ENCODE data around the gene WDR47.

The WDR47 gene

DNA sequence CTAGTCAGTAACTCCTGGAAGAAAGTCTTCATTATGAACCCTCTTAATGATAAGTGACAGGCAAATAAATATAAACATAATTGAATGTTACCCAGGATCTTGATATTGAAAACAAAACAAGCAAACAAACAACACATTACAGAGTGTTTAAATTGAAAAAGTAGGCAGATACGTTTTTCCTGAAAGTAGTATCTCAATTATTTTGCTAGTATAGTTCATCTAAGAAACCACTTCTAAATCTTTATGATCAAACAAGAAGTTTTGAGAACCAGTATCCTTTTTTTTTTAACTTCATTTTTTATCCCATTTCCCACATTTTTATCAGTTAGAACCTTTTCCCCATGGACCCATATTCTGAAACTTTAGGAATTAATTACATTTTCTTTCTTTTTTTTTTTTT lies 3.7 kb upstream of the WDR47 start:
- Histone ChIP-seq H2BK12ac (ENCODE audit: low read length) (no peak overlapping the region), H3K36me3 (replicated peaks in 1 of 2; ENCODE audit: control insufficient read depth in 2 of 2, insufficient read depth in 2 of 2, low read length in 2 of 2) (no peaks in the 10 kb centered on the region), H3K27me3 (ENCODE audit: control insufficient read depth in 3 of 3, insufficient read depth in 3 of 3, low read depth in 1 of 3, low read length in 3 of 3) (no peaks in the 10 kb centered on the region)

DNA sequence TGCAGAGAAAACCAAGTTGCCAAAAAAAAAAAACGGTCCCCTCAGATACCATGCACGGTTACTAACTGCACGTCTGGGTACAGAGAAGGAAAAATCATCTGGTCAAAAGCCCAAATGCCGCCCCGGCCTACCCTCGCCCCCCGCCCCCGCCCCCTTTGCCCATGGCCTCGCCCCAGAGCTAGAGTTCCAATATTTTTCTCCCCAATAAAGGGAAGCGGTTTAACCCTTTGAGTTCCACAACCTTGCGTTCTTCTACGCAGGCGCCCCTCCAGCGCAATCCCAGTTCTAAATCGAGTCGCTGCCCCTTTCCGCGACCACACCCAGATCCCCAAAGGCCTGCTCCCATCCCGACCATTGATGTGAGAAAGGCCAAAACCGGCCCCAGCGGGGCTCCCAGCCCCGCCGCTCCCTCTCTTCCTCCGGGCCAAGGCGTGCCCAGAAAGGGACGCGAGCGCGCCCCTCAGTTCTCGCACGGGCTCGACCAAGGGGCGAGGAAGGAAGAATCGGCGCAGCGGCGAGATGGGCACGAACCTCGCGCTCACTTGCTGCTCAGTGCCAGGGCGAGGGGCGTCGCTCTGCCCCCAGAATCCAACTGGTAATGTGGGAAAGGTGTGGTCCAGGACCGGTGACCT lies 797 bp downstream of the WDR47 start:
- no peak overlapping the region for H3K4ac ChIP-seq (ENCODE audit: low read length)
- H3K9ac ChIP-seq (ENCODE audit: low read depth, low read length, poor library complexity) = peak overlapping the region; percentile 99
- no peak overlapping the region for H2BK12ac ChIP-seq (ENCODE audit: low read length)
- peak overlapping the region; percentile 58 for H2BK15ac ChIP-seq (ENCODE audit: low read length)
- peak overlapping the region; percentile 46 for H2AK5ac ChIP-seq (ENCODE audit: low read depth, low read length)
- H3K14ac ChIP-seq (ENCODE audit: low read length) = peak overlapping the region; percentile 75
- H3K79me1 ChIP-seq (ENCODE audit: low read depth, low read length) = peaks cover 2% of the 10 kb centered on the region
- peak overlapping the region; percentile 98 for H3K4me3 ChIP-seq (ENCODE audit: low read length in 2 of 2)
- peak overlapping the region; percentile 39 for H2BK5ac ChIP-seq (ENCODE audit: low read length)
- peaks cover 2 to 8% of the 10 kb centered on the region in 2 donors for H3K4me1 ChIP-seq (ENCODE audit: control insufficient read depth in 2 of 2, insufficient read depth in 1 of 2, low read depth in 1 of 2, low read length in 2 of 2)
- peak overlapping the region; percentile 97 for H3K23ac ChIP-seq (ENCODE audit: low read depth, low read length, poor library complexity)
- peak overlapping the region; percentile 99 for H2AFZ ChIP-seq (ENCODE audit: low read length)
- no peaks in the 10 kb centered on the region for H3K27me3 ChIP-seq (ENCODE audit: control insufficient read depth in 3 of 3, insufficient read depth in 3 of 3, low read depth in 1 of 3, low read length in 3 of 3)
- peak; percentile 39 for DNase-seq (ENCODE audit: low spot score)
- no peaks in the 10 kb centered on the region for H3K9me3 ChIP-seq (replicated peaks in 1 of 2; ENCODE audit: control insufficient read depth in 2 of 2, insufficient read depth in 1 of 2, low read depth in 1 of 2, low read length in 2 of 2)
- no peak overlapping the region for H2BK120ac ChIP-seq (ENCODE audit: low read depth, low read length)
- H3K36me3 ChIP-seq (replicated peaks in 1 of 2; ENCODE audit: control insufficient read depth in 2 of 2, insufficient read depth in 2 of 2, low read length in 2 of 2) = no peaks in the 10 kb centered on the region
- H4K91ac ChIP-seq (ENCODE audit: low read depth, low read length, poor library complexity) = no peak overlapping the region
- H3K18ac ChIP-seq (ENCODE audit: low read length) = peak overlapping the region; percentile 89
- H3K4me2 ChIP-seq (ENCODE audit: insufficient read depth, low read length, poor library complexity, severe bottlenecking) = peak overlapping the region; percentile 88
- H3K27ac ChIP-seq (replicated peaks; ENCODE audit: low read length) = peak overlapping the region; percentile 66
- H4K8ac ChIP-seq (ENCODE audit: low read depth, low read length) = no peak overlapping the region
- no CpG with 5 or more reads among the region's 44 CpGs for WGBS, 2 donors (ENCODE audit: extremely low coverage in 2 of 2, insufficient read length in 2 of 2, insufficient replicate concordance in 1 of 2)

More for the DNA sequence above, 3.7 kb upstream of the WDR47 start:
- H2BK15ac ChIP-seq (ENCODE audit: low read length) = no peak overlapping the region
- H3K4me3 ChIP-seq (ENCODE audit: low read length in 2 of 2) = no peak overlapping the region
- H3K4ac ChIP-seq (ENCODE audit: low read length) = no peak overlapping the region
- no peak overlapping the region for H3K27ac ChIP-seq (replicated peaks; ENCODE audit: low read length)
- no peaks in the 10 kb centered on the region for H3K79me1 ChIP-seq (ENCODE audit: low read depth, low read length)
- peaks cover 2 to 8% of the 10 kb centered on the region in 2 donors for H3K4me1 ChIP-seq (ENCODE audit: control insufficient read depth in 2 of 2, insufficient read depth in 1 of 2, low read depth in 1 of 2, low read length in 2 of 2)
- H2BK120ac ChIP-seq (ENCODE audit: low read depth, low read length) = no peak overlapping the region
- no peak overlapping the region for H3K14ac ChIP-seq (ENCODE audit: low read length)
- H3K4me2 ChIP-seq (ENCODE audit: insufficient read depth, low read length, poor library complexity, severe bottlenecking) = no peak overlapping the region
- no CpG with 5 or more reads among the region's 1 CpG for WGBS, 2 donors (ENCODE audit: extremely low coverage in 2 of 2, insufficient read length in 2 of 2, insufficient replicate concordance in 1 of 2)
- H2AK5ac ChIP-seq (ENCODE audit: low read depth, low read length) = no peak overlapping the region
- no peak overlapping the region for H3K23ac ChIP-seq (ENCODE audit: low read depth, low read length, poor library complexity)
- H2BK5ac ChIP-seq (ENCODE audit: low read length) = no peak overlapping the region
- no peak overlapping the region for H4K8ac ChIP-seq (ENCODE audit: low read depth, low read length)
- no peak overlapping the region for H3K9ac ChIP-seq (ENCODE audit: low read depth, low read length, poor library complexity)
- H4K91ac ChIP-seq (ENCODE audit: low read depth, low read length, poor library complexity) = no peak overlapping the region
- no peak for DNase-seq (ENCODE audit: low spot score)
- H2AFZ ChIP-seq (ENCODE audit: low read length) = no peak overlapping the region
- no peak overlapping the region for H3K18ac ChIP-seq (ENCODE audit: low read length)
- H3K9me3 ChIP-seq (replicated peaks in 1 of 2; ENCODE audit: control insufficient read depth in 2 of 2, insufficient read depth in 1 of 2, low read depth in 1 of 2, low read length in 2 of 2) = no peaks in the 10 kb centered on the region

DNA sequence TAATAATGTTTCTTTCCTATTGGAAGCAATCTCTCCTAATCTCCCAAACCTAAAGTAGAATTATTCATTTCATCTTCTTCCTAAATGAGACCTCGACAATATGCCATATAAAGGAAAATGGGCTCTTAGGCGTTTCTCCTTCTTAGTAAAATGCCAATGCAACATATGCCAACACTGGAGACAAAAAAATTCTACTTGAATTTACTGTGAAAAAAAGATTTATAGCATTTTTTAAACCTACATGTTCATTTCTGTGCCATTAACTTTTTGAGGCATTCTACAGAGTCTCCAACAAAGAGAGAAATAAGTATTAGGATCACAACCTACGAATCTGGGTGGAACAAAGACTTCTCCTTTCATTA lies 1.3 kb downstream of the WDR47 start:
- DNase-seq (ENCODE audit: low spot score) = no peak
- H3K36me3 ChIP-seq (replicated peaks in 1 of 2; ENCODE audit: control insufficient read depth in 2 of 2, insufficient read depth in 2 of 2, low read length in 2 of 2) = no peaks in the 10 kb centered on the region
- H2BK120ac ChIP-seq (ENCODE audit: low read depth, low read length) = no peak overlapping the region
- H3K27ac ChIP-seq (replicated peaks; ENCODE audit: low read length) = no peak overlapping the region
- no peaks in the 10 kb centered on the region for H3K27me3 ChIP-seq (ENCODE audit: control insufficient read depth in 3 of 3, insufficient read depth in 3 of 3, low read depth in 1 of 3, low read length in 3 of 3)
- H2AFZ ChIP-seq (ENCODE audit: low read length) = peak overlapping the region; percentile 99
- no peak overlapping the region for H2BK5ac ChIP-seq (ENCODE audit: low read length)
- no peak overlapping the region for H3K14ac ChIP-seq (ENCODE audit: low read length)
- peak overlapping the region; percentile 98 for H3K4me3 ChIP-seq (ENCODE audit: low read length in 2 of 2)
- no CpG with 5 or more reads among the region's 3 CpGs for WGBS, 2 donors (ENCODE audit: extremely low coverage in 2 of 2, insufficient read length in 2 of 2, insufficient replicate concordance in 1 of 2)
- H3K23ac ChIP-seq (ENCODE audit: low read depth, low read length, poor library complexity) = no peak overlapping the region
- no peak overlapping the region for H4K91ac ChIP-seq (ENCODE audit: low read depth, low read length, poor library complexity)
- no peak overlapping the region for H2AK5ac ChIP-seq (ENCODE audit: low read depth, low read length)
- H3K18ac ChIP-seq (ENCODE audit: low read length) = no peak overlapping the region
- no peak overlapping the region for H2BK15ac ChIP-seq (ENCODE audit: low read length)
- H4K8ac ChIP-seq (ENCODE audit: low read depth, low read length) = no peak overlapping the region
- H2BK12ac ChIP-seq (ENCODE audit: low read length) = no peak overlapping the region
- peak overlapping the region; percentile 88 for H3K4me2 ChIP-seq (ENCODE audit: insufficient read depth, low read length, poor library complexity, severe bottlenecking)
- H3K4ac ChIP-seq (ENCODE audit: low read length) = no peak overlapping the region
- peaks cover 2% of the 10 kb centered on the region for H3K79me1 ChIP-seq (ENCODE audit: low read depth, low read length)
- peaks cover 2 to 8% of the 10 kb centered on the region in 2 donors for H3K4me1 ChIP-seq (ENCODE audit: control insufficient read depth in 2 of 2, insufficient read depth in 1 of 2, low read depth in 1 of 2, low read length in 2 of 2)
- no peaks in the 10 kb centered on the region for H3K9me3 ChIP-seq (replicated peaks in 1 of 2; ENCODE audit: control insufficient read depth in 2 of 2, insufficient read depth in 1 of 2, low read depth in 1 of 2, low read length in 2 of 2)
- H3K9ac ChIP-seq (ENCODE audit: low read depth, low read length, poor library complexity) = no peak overlapping the region

DNA sequence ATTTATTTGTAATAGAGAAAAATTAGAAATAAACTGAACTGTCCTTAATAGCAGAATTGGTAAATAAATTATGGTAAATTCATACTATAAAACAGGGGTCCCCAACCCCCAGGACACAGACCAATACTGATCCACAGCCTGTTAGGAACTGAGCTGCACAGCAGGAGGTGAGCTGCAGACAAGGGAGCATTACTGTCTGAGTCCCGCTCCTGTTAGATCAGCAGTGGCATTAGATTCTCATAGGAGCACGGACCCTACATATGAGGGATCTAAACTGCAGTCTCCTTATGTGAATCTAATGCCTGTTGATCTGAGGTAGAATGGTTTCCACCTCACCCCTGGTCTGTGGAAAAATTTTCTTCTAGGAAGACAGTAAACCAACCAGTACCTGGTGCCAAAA lies 7.5 kb downstream of the WDR47 start:
- Histone ChIP-seq H3K79me1 (ENCODE audit: low read depth, low read length) (peaks cover under 1% of the 10 kb centered on the region), H3K36me3 (replicated peaks in 1 of 2; ENCODE audit: control insufficient read depth in 2 of 2, insufficient read depth in 2 of 2, low read length in 2 of 2) (no peaks in the 10 kb centered on the region), H3K27ac (replicated peaks; ENCODE audit: low read length) (no peak overlapping the region), H3K4me3 (ENCODE audit: low read length in 2 of 2) (no peak overlapping the region), H3K27me3 (ENCODE audit: control insufficient read depth in 3 of 3, insufficient read depth in 3 of 3, low read depth in 1 of 3, low read length in 3 of 3) (no peaks in the 10 kb centered on the region), H3K4me1 (ENCODE audit: control insufficient read depth in 2 of 2, insufficient read depth in 1 of 2, low read depth in 1 of 2, low read length in 2 of 2) (no peaks in the 10 kb centered on the region), H3K4me2 (ENCODE audit: insufficient read depth, low read length, poor library complexity, severe bottlenecking) (no peak overlapping the region), H2AFZ (ENCODE audit: low read length) (no peak overlapping the region), H3K14ac (ENCODE audit: low read length) (no peak overlapping the region), H4K91ac (ENCODE audit: low read depth, low read length, poor library complexity) (no peak overlapping the region), H3K4ac (ENCODE audit: low read length) (no peak overlapping the region), H2BK12ac (ENCODE audit: low read length) (no peak overlapping the region), H3K9ac (ENCODE audit: low read depth, low read length, poor library complexity) (no peak overlapping the region), H3K18ac (ENCODE audit: low read length) (no peak overlapping the region), H4K8ac (ENCODE audit: low read depth, low read length) (no peak overlapping the region), H2BK120ac (ENCODE audit: low read depth, low read length) (no peak overlapping the region), H2BK15ac (ENCODE audit: low read length) (no peak overlapping the region), H2BK5ac (ENCODE audit: low read length) (no peak overlapping the region), H2AK5ac (ENCODE audit: low read depth, low read length) (no peak overlapping the region), H3K9me3 (replicated peaks in 1 of 2; ENCODE audit: control insufficient read depth in 2 of 2, insufficient read depth in 1 of 2, low read depth in 1 of 2, low read length in 2 of 2) (no peaks in the 10 kb centered on the region), H3K23ac (ENCODE audit: low read depth, low read length, poor library complexity) (no peak overlapping the region)
- DNase-seq (ENCODE audit: low spot score) = no peak
- no CpG with 5 or more reads among the region's 2 CpGs for WGBS, 2 donors (ENCODE audit: extremely low coverage in 2 of 2, insufficient read length in 2 of 2, insufficient replicate concordance in 1 of 2)

Data from neuronal stem cell (in vitro differentiated cells).